Pons (tissue), 1 donor: Measurements from ENCODE around the gene SPNS2.
A peak's percentile ranks its signal among the peaks of the same experiment; 100 is the strongest.

Source experiments
- DNase-seq: peaks from one replicate; pipeline ENCODE4 v3.0.0-alpha.2; 2016; ENCODE audit warnings: low spot score

The SPNS2 gene, protein sequence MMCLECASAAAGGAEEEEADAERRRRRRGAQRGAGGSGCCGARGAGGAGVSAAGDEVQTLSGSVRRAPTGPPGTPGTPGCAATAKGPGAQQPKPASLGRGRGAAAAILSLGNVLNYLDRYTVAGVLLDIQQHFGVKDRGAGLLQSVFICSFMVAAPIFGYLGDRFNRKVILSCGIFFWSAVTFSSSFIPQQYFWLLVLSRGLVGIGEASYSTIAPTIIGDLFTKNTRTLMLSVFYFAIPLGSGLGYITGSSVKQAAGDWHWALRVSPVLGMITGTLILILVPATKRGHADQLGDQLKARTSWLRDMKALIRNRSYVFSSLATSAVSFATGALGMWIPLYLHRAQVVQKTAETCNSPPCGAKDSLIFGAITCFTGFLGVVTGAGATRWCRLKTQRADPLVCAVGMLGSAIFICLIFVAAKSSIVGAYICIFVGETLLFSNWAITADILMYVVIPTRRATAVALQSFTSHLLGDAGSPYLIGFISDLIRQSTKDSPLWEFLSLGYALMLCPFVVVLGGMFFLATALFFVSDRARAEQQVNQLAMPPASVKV

DNA sequence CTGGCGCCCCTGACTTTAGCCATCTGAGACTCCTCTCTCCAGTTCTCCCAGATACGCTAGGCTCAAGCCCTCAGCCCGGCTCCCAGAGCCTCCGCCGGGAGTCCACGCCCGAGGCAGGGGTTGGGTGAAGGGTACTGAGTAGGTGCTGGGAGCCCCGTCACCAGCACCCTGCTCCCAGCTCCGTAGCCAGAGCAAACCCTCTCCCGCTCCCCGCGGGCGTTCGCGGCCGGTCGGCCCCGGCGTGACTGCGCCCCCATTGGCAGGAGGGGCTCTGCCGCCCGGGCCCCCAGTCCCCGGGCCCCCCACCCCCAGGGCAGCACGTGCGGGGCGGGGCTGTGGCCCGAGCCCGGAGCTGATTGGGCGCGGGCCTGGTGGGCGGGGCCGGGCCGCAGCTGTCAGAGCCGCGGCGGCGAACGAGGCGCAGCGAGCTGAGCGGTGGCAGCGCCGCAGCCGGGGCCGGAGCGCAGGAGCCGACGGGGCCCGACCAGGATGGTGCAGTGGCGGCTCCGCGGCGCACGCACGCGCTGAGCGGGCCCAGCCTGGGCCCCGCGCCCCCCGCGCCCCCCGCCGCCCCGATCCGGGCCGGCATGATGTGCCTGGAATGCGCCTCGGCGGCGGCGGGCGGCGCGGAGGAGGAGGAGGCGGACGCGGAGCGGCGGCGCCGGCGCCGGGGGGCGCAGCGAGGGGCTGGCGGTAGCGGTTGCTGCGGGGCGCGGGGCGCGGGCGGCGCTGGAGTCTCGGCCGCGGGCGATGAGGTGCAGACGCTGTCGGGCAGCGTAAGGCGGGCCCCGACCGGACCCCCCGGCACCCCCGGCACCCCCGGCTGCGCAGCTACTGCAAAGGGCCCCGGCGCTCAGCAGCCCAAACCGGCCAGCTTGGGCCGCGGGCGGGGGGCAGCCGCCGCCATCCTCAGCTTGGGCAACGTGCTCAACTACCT, at the start of gene SPNS2:
Gene SPNS2, plus strand, starts transcription at position 421 of the 937 bp plus-strand sequence. Its CDS starts 167 bp downstream, at position 588.
- DNase-seq = peak; percentile 75

DNA sequence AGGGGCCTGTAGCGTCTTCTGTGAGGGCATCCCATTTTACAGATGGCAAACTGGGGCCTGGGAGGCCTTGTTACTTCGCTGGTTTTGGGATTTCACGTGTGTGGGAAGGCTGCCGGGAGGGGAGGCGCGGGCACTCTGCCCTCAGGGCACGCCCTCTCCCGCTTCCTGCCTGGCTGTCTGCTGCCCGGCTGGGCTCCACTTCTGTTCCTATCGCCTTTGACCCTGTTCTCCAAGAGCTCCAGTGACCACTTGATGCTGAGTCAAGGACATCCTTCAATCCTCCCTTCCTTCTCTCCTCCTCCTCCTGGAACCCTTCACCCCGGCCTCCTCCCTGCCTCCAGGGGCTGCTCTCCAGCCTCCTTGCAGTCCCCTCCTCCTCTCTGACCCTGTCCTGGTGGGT, 48.9 kb upstream of the SPNS2 start:
- no peak for DNase-seq

DNA sequence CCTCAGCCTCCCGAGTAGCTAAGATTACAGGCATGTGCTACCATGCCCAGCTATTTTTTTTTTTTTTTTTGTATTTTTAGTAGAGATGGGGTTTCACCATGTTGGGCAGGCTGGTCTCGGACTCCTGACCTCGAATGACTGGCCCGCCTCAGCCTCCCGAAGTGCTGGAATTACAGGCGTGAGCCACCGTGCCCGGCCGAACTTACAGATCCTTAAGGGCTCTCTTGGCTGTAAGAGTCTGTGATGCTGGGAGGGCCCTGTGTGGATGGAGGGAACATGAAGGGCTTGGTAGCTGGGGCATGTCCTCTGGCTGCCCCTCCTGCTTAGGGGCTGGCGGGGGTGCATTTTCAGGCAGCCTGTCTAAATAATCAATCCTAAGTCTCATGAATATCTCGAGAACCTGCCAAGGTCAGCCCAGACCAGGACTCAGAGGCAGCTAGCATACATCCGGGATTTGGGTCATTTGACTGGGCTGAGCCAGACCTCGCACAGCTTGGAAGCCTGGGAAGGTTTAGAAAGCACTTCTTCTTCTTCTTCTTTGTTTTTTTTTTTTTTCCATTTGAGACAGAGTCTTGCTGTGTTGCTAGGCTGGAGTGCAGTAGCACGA, 47.9 kb upstream of the SPNS2 start:
- DNase-seq = no peak

DNA sequence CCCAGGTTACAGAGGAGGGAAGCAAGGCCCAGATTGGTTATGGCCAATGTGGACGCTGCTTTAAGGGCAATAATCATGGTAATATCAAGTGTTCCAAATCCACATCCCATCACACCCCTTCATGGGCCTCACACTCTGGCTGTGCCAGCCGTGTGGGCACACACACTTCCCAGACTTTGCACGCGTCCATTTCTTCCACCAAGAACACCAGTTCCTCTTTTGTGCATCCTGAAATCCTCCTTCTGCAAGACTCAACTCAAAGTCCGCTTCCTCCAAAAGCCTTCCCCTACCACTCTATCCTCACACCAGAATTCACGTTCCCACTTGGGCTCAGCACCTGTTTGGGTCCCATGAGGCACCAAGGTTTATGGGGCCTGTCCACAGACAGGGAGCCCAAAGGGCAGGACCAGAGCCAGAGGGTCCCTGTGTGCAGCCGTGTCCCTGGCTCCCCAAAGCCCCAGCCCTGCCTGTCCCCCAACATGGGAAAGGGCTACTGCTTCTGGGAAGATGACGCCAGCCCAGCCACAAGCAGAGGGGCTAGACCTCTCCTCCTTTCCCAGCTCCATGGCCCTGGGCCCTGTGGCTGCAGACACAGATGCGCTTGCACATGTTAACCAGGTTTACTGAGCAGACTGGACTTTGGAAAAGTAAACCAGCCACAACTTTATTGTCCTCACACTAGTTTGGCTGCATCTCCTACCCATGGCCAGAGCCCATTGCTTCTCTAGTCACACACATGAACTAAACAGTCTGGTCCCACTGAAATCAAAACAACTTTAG, 44.7 kb upstream of the SPNS2 start:
- DNase-seq = no peak

DNA sequence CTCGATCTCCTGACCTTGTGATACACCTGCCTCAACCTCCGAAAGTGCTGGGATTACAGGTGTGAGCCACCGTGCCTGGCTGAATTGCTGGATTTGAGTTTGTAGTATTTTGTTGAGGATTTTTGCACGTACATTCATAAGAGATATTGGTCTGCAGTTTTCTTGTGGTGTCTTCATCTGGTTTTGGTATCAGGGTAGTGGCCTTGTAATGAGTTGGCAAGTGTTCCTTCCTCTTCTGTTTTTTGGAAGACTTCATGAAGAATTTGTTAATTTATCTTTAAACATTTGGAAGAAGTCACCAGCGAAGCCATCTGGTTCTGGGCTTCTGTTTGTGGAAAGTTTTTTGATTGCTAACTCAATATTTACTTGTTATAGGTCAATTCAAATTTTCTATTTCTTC, 38.0 kb upstream of the SPNS2 start:
- DNase-seq = no peak

DNA sequence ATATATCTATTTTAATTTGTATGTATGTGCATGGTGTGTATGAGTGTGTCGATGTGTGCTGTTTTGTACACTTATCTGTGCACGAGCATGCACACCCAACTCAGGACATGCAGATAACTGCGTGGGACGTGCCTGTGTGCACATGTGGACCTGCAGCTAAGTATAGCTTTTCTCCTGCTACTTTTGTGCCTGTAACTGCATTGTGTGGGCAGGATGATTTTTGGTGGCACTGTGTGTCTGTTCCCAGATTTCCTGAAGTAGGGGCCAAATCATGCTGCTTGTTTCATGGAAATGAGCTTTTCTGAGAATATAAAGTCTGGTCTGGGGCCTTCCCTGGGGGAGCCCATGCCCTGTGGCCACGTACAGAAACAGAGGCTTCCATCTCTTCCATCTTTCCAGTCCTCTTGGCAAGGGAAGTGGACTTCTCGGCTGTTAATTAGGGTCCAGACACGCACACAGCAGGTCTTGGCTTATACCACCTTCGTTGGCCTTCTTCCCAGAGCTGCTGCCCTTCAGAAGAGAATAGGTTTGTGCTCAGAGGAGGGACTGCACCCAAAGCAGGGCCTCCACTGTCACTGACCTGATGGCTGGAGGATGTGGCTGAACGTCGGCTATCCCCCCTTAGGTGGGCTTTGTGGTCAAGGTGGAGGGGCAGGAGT, 34.7 kb upstream of the SPNS2 start:
- DNase-seq = peak; percentile 14

DNA sequence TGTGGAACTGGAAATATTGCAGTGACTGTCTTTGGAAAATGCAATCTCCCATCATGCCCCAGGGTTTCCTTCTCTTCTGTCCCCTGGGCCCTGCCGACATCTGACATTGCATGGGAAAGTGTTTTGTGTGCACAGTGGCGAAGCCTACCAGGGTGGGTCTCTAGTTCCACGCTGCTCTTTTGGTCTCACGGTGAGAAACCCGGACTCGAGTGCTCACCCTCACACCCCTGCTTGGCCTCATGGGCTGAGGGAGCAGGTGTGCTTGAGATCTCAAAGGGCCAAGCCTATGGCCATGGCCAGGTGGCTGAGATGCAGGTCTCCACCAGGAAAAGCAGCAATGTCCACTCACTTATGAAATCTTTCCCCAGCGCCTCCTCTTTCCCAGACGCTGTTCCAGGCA, 32.9 kb upstream of the SPNS2 start:
- DNase-seq = no peak

DNA sequence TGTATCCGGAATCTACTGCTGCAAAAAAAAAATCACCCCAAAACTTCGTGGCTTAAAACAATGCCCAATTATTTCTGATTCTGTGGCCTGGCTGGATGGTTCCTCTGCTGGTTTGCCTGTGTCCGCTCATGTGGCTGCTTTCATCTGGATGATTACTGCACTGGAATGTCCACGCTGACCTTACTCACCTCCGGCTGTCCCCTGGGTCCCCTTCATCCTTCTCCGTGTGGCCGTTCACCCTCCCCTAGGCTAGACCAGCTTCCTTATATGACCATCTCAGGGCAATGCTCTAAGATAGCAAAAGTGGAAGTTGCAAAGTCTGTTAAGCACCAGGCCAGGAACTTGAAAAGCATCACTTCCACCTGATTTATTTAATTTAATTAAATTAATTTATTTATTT, 31.4 kb upstream of the SPNS2 start:
- no peak for DNase-seq

DNA sequence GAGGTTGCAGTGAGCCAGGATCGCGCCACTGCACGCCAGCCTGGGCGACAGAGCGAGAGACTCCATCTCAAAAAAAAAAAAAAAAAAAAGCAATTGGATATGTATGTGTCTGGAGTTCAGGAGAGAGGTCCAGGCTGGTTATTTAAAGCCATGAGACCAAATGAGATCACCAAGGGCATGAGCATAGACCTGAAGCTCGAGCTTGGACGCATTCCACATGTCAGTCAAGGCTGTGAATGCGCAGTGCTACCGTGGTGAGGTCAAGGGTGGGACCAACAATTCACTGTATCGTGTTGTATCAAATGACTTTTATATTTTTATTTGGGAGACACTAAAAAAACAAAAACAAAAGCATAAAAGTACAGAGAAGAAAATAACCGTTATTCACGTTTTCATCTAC, 29.1 kb upstream of the SPNS2 start:
- DNase-seq = no peak

DNA sequence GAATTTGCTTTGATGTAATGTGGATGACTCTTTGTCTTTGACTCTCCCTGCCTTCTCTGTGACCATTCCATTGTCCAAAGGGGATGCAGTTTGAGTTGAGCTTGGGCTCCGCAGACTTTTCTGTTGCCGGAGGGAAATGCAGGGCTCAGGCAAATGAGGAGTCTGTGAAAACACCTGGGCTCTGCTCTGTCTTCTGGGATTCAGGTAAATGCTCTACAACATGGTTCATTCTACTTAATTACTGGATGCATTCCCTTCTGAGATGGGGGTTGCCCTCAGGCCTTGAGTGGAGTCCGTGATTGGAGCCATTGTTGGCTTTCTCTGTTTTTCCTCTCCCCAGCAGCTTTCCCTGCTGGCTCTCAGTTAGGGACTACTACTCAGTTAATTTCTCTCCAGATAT, 26.4 kb upstream of the SPNS2 start:
- DNase-seq = no peak

DNA sequence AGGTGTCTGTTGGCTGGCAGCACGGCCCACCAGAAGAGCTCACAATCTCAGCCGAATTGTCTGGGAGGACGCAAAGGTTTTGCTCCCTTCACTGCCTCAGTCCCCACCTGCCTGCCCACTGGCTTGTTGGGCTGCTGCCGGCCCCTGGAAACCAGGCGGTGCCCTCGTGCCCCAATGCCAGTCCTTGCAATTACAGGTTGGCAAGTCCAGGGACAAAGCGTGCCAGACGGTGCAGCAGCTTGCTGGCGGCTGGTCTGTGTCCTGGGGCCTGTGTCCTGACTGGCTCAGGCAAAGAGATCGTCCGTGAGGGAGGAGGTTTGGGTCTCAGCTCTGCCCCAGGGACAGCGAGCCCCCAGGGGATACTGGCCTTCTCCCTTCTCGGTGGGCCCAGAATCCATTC, 24.6 kb upstream of the SPNS2 start:
- DNase-seq = no peak

DNA sequence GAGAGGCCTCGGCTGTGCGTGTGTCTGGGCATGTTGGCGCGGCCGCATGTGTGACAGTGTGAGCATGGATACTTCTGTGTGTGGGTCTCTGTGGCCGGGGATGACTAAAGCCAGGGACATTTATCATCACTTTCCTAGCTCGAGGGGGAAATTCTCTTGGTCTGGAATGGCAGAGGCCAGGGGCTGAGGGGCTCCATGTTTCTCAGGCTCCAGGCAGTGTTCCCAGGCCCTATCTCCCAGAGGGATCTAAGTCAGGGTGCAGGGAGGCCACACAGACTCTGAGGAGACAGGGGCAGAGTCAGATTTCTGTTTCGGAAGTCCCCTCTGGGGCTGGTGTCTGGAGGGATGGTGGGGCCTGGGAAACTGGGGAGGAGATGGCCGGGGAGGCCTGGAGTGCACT, 23.7 kb upstream of the SPNS2 start:
- no peak for DNase-seq

DNA sequence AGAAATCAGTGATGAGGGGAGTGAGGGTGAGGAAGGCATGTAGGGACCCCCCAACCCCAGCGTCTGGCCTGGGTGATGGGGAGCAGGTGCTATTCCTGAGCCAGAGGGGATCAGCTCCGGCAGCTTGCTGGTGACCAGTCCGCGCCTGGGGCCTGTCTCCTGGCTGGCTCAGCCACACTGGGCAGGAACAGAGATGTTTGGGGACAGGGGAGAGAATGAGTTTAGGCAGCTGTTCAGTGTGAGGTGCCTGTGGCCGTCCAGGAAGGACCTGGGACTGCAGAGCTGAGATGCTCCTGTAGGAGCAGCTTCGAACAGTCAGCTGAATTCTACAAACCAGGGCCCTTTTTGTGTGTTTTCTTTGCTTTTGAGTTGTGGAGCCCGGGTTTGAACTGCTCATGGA, 23.2 kb upstream of the SPNS2 start:
- no peak for DNase-seq

DNA sequence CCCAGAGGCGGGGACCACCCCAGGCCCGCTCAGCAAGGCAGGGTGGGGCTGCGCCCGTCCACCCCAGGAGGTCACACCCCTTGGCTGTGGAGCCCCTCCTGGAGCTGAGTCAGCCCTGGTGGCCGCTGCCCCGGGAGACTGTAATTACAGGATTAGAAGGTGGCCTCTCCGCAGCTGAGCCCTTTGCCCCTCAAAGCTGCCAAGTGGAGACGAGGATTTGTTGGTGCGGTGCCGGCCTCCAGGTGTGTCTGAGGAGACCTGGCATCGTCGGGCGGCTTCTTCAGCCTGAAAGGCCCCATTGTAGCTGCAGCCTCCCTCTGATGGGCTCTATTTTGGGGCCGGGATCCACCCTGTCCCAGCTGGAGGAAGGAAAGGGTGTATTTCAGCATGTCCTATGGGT, 22.7 kb upstream of the SPNS2 start:
- DNase-seq = no peak

DNA sequence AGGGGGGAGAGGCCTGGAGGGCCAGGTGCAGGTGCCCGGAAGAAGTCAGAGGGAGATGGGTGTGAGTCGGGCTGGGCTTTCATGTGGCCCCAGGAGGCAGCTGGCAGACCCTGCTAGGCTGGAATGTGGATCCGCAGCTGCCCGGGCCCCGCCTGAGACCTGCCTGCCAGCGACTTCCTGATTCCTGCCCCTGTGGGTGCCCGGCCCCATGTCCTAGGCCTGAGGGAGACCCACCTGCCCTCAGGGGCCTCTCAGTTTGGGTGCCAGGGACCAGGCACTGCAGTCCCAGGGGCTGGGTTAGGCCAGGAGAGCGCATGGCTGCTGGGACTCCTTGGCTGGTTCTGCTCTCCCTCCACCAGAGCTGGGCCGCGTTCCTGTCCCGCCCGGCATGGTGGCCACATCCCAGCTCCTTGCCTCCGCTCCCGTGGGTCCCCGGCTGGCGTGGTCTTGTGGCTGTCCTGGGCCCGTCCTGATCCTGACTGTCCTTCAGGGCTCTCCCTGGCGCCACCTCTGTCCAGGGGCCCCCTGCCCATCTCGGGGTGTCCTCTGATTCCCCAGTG, 22.1 kb upstream of the SPNS2 start:
- no peak for DNase-seq

DNA sequence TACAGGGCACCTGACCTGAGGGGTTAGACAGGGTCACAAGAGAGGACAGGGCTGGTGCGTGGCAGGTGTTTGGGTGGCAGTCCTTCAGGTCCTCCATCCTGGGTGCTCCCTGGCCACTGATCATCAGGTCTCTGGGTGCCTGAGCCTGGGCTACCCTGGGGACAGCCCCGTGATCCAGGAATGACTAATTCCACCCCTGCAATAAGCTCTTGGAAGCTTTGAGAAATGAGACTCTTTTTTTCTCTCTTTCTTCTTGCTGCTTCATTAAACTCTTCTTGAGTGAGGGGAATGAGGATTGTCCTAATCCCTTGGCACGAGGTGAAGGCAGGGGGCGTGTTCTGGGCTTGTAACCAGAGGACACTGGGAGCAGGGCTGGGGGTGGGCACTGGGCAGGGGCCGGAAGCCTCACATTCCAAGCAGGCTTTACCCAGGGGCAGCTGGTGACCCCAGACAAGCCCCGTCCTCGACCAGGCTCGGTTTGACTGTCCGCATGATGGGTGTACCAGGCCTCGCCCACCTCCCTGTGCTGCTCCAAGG, 21.4 kb upstream of the SPNS2 start:
- DNase-seq = no peak

DNA sequence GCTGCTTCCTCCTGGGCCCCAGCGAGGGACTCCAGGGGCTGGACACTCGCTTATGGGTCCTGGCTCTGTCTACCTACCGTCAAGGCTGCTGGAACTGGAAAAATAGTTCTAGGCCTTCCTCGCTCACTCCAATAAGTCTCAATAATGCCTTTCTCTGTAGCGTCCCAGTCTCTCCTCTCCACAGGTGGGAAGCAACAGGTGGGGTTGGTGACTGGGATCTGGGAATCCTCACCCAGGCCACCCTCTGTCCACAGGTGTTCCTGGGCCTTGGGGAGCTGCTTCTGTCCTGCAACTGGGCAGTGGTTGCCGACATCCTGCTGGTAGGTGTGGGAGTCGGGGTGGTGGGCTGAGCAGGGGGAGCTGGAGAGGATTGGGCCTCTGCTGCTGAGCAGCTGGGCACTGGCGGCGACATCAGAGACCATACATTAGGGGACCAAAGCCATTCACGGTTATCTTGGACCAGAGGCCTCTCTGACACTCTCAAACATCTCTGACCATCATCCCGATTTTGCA, 20.3 kb upstream of the SPNS2 start:
- no peak for DNase-seq

DNA sequence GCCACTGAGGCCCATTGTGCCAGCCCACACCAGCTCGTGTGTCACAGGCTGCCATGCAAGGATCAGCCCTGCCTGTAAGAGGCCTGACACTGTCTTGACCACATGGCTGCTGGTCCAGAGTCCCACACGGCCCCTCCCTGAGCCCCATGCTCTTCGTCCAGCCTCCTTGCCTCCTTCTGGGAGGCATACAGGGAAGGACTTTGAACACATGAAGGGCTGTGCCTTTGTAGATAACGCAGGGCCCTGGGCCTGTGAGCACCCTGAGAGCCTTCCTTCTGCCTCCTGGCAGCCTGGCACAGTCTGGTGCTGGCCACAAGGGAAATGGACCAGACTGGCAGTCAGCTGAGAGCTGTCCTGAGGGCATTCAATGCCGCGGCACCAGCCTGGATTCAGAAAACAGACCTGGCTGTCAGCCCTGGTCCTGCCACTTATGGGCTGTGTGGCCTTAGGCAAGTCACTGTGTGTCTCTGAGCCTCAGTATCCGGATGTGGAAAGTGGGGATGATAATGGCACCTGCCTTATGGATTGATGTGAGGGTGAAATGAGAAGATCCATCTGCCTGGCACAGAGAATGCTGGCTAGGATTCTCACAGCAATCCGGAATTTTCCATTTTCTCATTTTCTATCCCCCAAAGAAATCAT, 19.2 kb upstream of the SPNS2 start:
- no peak for DNase-seq

DNA sequence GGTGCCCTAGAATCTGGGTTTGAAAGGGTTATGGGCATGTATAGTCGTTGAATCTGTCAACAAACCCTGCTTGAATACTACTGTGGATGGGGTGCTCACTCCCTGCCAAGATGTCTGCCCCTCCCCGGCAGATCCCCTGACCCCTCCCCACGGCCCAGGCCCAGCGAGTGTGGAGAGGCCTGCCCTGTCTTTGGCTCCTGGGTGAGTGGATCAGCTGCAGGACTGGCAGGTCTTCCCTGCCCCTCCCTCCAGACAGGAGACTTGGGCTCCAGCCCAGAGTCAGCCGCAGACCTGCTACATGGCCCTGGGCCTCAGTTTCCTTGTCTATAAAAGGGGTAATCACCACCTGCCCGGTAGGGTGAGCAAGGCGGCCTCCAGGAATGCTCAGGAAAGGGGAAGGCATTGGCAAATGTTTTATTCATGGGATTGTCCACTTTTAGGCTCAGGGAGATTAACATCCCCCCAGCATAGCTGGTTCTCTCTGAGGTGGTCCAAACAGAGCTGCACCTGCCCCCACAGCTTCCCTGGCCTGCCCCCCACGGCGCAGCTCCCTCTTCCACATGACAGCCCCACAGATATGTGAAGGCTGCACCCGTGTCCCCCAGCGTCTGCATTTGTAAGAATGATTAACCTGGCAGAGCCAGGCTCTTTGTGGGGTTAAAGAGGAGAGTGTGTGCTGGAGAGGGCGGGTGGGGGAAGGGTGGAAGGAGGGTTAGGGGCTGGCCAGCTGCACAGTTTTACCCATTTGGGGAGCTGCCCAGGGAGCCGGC, 18.5 kb upstream of the SPNS2 start:
- no peak for DNase-seq
